ENCODE results near the gene PRKN. TPM values are rescaled to one million over a fixed set of nuclear protein-coding genes. Genes with fewer than 3 reads are reported as not detected.

Gene PRKN
- total RNA-seq, 6 experiments from 2014 or later, result 0.32 TPM; not detected in 5

- H3K9me3 Mint-ChIP-seq, result peaks cover 74% of the 10 kb centered on the region
- H3K36me3 Mint-ChIP-seq (ENCODE audit: low read depth), result no peaks in the 10 kb centered on the region
- no peak overlapping the region for H3K27ac Mint-ChIP-seq
- H3K4me1 Mint-ChIP-seq (ENCODE audit: low read depth), result no peaks in the 10 kb centered on the region
- no peak overlapping the region for H3K4me3 Mint-ChIP-seq
- no peaks in the 10 kb centered on the region; the same call in none of the 2 replicates for H3K27me3 Mint-ChIP-seq (ENCODE audit: insufficient read depth)
- no peak for DNase-seq
- no peak for TF ChIP-seq CTCF (IDR thresholded peaks at IDR 0.05)
These were observed 1006.1 kb downstream of the PRKN start for GRCh38 chr6:161721511-161721910.

GRCh38 chr6:161716176-161716575 is 1011.4 kb downstream of the PRKN start:
- Mint-ChIP-seq H3K27ac (no peak overlapping the region), H3K4me1 (ENCODE audit: low read depth) (no peaks in the 10 kb centered on the region), H3K36me3 (ENCODE audit: low read depth) (no peaks in the 10 kb centered on the region), H3K27me3 (ENCODE audit: insufficient read depth) (no peaks in the 10 kb centered on the region; the same call in 1 of the 2 replicates), H3K9me3 (peaks cover 79% of the 10 kb centered on the region), H3K4me3 (no peak overlapping the region)
- no peak for TF ChIP-seq CTCF (IDR thresholded peaks at IDR 0.05)
- no peak for DNase-seq

DNA sequence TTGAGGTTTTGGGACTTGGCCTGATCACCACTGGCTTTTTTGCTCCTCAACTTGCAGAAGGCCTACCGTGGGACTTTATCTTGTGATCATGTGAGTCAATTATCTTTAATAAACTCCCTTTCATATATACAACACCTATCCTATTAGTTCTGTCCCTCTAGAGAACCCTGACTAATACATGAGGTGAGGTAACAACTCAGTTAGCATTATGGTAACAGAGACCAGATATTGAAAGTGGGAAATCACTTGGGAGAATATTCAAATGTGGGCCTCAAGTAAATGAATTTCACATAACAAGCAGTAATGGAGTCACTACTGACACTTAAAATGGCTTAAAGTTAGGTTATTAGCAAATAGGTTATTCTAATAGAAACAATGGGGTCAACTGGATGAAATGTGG is 1015.6 kb downstream of the PRKN start:
- H3K36me3 Mint-ChIP-seq (ENCODE audit: low read depth), result no peaks in the 10 kb centered on the region

GRCh38 chr6:161711515-161711914 is 1016.1 kb downstream of the PRKN start:
- Mint-ChIP-seq H3K4me1 (ENCODE audit: low read depth) (no peaks in the 10 kb centered on the region), H3K36me3 (ENCODE audit: low read depth) (no peaks in the 10 kb centered on the region), H3K9me3 (peaks cover 58% of the 10 kb centered on the region), H3K27me3 (ENCODE audit: insufficient read depth) (no peaks in the 10 kb centered on the region), H3K4me3 (no peak overlapping the region), H3K27ac (no peak overlapping the region)
- DNase-seq, result no peak
- no peak for TF ChIP-seq CTCF (IDR thresholded peaks at IDR 0.05)

More for the DNA sequence above, 1015.6 kb downstream of the PRKN start:
- H3K27ac Mint-ChIP-seq, result no peak overlapping the region
- H3K4me3 Mint-ChIP-seq, result no peak overlapping the region
- H3K4me1 Mint-ChIP-seq (ENCODE audit: low read depth), result no peaks in the 10 kb centered on the region
- DNase-seq, result no peak
- H3K27me3 Mint-ChIP-seq (ENCODE audit: insufficient read depth), result no peaks in the 10 kb centered on the region
- TF ChIP-seq CTCF (IDR thresholded peaks at IDR 0.05), result no peak
- H3K9me3 Mint-ChIP-seq, result peaks cover 60% of the 10 kb centered on the region

GRCh38 chr6:161710698-161711097 is 1016.9 kb downstream of the PRKN start:
- H3K36me3 Mint-ChIP-seq (ENCODE audit: low read depth), result 0 out of 2 replicates have a peak, but pooled peaks cover 4% of the 10 kb centered on the region
- DNase-seq, result no peak
- no peak overlapping the region for H3K27ac Mint-ChIP-seq
- H3K4me1 Mint-ChIP-seq (ENCODE audit: low read depth), result no peaks in the 10 kb centered on the region
- no peaks in the 10 kb centered on the region for H3K27me3 Mint-ChIP-seq (ENCODE audit: insufficient read depth)
- H3K4me3 Mint-ChIP-seq, result no peak overlapping the region
- H3K9me3 Mint-ChIP-seq, result peaks cover 59% of the 10 kb centered on the region
- no peak for TF ChIP-seq CTCF (IDR thresholded peaks at IDR 0.05)

DNA sequence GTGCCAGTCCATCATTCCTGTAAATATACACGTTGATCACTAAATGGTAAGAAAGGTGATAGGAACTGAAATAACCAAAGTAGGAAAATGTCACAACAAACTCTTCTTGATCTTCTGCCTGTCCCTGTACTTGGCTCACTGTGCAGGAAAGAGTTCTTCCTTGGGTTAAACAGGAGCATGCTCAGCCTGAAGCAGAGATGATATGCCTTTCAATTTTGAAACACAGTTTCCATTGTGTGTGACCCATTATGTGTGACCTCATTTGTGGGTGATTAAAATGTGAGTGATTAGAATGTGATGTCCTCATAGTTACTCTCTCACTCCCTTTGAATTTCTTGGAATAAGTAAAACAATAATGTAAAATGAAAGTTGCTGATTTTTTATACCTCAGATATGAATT is 1026.5 kb downstream of the PRKN start:
- no peak overlapping the region for H3K4me3 Mint-ChIP-seq
- H3K4me1 Mint-ChIP-seq (ENCODE audit: low read depth), result no peaks in the 10 kb centered on the region
- H3K27ac Mint-ChIP-seq, result no peak overlapping the region
- H3K27me3 Mint-ChIP-seq (ENCODE audit: insufficient read depth), result no peaks in the 10 kb centered on the region
- DNase-seq, result no peak
- no peak for TF ChIP-seq CTCF (IDR thresholded peaks at IDR 0.05)
- 0 out of 2 replicates have a peak, but pooled peaks cover 1% of the 10 kb centered on the region for H3K36me3 Mint-ChIP-seq (ENCODE audit: low read depth)
- H3K9me3 Mint-ChIP-seq, result peaks cover 30% of the 10 kb centered on the region
